HG03520 (cell line): ENCODE measurements around the gene ZNF655.

Experiments used
- ATAC-seq: cut with Tn5 transposase; IDR thresholded peaks from one replicate; pipeline ENCODE4 v1.9.1; 2021; ENCODE audit warnings: mild to moderate bottlenecking, moderate library complexity; ENCODE audit not compliant: unreplicated experiment

ZNF655 gene

DNA sequence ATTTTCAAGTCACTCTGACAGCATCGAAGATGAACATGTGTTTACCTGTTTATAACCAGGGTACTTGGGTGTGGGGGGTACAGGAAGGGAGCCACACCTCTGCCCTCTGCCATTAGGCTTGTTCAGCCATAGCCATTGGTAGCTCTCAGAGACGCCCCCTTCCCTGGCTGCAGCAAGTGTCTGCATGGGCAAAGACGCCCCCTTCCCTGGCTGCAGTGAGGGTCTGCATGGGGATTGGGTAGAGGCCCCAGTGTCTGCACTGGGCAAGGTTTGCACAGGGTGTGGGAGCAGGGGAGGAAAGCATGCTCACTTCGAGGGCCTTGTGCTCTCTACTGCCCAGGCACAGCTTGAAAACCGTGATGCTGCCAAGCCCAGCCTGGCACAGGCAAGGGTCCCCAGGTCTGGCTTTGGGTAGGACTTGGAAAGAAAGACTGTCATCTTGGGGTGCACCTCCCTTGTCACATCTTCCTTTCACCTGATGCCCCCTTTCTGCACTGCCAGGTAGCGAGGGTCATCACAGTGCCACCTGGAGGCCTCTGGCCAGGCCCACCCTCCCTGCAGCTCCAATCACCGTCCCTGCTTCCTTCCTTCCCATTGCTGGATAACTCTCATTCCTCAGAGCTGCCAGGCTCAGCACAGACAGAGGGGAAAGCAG is 43.3 kb downstream of the ZNF655 start:
- ATAC-seq: no peak

DNA sequence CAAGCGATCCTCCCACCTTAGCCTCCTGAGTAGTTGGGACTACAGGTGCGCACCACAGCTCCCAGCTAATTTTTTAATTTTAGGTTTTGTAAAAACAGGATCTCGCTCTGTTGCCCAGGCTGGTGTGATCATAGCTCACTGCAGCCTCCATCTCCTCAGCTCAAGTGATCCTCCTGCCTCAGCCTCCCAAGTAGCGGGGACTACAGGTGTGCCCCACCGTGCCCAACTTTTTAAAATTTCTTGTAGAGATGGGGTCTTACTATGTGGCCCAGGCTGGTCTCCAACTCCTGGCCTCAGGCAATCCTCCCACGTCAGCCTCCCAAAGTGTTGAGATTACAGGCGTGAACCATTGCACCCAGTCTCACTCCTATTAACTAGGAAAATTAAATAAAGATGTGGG is 47.1 kb downstream of the ZNF655 start:
- no peak for ATAC-seq

DNA sequence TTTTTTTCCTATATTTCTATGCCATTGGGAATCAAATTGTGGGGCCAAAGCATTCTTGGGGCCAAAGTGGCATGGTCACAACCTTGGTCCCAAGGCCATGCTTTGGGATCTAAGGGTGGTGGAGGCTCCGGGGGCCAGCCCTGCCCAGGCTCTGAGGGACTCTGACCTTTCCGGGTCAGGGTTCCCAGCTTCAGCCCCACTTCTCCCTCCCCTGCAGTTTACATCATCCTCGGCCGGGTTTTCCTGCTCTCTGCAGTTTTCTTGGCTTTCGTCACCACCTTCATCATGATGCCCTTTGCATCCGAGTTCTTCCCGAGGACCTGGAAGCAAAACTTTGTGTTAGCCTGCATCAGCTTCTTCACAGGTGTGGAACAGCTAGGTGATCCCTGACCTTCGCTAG is 48.1 kb downstream of the ZNF655 start:
- no peak for ATAC-seq

DNA sequence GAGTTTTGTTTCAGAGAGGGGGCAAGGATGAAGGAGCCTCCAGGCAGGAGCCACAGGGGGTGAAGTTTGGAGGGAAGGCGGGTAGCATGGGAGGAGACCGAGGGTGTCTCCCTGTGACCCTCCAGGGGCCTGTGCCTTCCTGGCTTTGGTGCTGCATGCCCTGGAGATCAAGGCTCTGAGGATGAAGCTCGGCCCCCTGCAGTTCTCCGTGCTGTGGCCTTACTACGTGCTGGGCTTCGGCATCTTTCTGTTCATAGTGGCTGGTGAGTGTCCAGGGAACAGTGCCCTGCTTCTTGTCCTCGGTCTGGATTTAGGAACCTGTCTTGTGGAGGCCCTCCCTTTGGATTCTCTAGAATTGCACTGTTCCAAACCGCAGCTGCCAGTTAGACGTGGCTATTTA is 49.1 kb downstream of the ZNF655 start:
- ATAC-seq: no peak

DNA sequence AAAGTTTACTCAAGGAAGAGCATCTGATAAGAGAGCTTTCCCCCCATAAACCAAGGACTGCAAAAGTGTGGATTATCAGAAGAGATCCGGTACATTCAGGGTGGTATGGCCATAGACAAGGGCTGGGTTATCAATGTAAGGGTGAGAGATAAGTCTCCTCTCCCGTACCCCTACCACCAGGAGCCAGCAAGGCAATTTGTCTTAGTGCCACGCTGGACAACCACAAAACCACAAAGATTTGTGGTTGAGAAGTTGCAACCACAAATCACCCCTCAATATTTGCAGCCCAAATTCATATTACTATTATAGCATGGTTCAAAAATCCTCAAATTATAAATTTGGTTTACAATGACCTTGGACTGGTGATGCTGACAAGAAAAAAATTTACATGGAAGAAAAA is 56.1 kb downstream of the ZNF655 start:
- ATAC-seq: no peak

DNA sequence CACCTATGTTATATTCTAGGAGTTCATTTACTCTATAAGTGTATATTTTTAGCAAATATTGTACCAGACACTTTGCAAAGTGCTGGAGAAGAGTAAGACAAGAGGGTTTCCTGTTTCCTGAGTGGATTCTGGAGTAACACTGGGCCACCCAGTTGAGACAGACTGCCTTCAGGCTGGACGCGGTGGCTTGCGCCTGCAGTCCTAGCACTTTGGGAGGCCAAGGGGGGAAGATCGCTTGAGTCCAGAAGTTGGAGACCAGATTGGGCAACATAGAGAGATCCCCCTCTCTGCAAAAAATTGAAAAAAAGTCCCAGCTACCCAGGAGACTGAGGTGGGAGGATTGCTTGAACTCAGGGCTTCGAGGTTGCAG is 57.5 kb downstream of the ZNF655 start:
- no peak for ATAC-seq

DNA sequence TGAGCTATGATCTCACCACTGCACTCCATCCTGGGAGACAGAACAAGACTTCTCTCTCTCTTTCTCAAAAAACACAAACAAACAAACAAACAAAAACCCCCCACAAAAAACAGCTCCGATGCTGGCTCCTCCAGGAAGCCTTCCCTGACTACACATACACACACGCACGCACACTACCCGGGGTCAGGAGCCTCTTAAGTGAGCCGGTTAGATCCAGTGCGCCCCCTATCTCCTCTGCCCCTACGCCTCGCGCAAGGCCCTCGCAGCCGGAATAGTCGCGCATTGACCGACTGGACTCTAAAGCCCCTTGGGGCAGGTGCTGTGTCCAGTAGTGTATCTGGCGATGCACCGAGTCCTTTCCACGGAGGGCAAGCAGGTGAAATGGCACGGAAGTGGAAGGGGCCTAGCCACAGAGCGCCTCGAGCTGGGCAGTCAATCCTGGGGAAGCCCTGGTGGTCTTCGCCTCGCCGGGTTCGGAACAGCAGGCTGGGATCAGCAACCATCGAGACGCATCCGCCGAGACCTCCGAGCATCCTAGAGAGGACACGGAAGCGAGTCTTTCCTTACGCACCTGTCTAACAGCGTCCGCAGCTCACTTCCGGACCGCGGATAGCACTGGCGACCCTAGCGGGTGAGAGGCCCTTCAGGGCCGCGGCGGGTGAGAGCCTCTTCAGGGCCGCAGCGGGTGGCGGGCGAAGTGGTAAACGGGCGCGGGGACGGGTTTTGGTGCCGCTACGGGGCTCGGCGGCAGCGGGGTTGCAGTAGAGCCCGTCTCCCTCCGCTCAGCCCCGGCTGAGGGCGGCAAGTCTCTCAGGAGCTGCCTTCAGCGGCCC is 58.1 kb downstream of the ZNF655 start, which contains the start of gene ZSCAN25:
Gene ZSCAN25, plus strand, starts transcription at position 588 of the 833 bp plus-strand sequence. CDS start 2,661 bp downstream, outside the sequence.
- ATAC-seq: peak; percentile 75

DNA sequence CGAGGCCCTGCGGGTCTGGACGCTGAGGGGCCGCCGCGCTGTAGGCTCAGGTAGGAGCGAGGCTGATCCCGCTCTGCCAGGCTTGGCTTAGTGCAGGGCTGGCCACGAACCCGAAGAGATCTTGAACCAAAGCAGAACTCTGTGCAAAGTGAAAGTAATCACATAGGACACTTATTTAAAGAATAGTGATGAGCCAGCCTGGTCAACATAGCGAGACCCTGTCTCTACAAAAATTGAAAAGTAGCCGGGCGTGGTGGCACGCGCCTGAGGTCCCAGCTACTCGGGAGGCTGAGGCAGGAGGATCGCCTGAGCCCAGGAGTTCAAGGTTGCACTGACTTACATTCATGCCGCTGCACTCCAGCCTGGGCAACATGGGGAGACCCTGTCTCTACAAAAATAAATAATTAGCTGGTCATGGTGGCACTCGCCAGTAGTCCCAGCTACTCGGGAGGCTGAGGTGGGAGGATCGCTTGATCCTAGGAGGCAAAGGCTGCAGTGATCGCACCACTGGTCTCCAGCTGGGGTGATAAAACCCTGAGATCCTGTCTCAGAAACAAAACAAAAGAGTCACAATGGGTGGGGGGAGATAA is 58.8 kb downstream of the ZNF655 start:
- peak; percentile 23 for ATAC-seq

DNA sequence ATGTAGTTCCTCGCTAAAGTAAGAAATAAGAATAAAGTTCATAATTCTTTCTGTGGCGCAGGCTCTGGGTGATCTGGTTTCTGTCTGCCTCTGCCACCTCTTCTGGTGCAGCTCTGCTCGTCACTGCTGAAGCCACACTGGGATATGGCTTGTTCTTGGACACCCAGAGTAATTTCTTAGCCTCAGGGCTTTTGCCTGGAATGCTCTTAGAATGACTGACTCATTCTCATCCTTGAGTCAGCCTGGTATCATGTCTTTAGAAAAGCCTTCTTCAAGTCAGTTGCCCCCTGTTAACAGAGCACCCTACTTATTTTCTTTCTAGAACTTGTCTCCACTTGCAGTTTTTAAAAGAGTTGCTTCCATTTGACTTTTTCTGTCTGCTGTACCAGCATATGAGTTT is 60.3 kb downstream of the ZNF655 start:
- no peak for ATAC-seq

DNA sequence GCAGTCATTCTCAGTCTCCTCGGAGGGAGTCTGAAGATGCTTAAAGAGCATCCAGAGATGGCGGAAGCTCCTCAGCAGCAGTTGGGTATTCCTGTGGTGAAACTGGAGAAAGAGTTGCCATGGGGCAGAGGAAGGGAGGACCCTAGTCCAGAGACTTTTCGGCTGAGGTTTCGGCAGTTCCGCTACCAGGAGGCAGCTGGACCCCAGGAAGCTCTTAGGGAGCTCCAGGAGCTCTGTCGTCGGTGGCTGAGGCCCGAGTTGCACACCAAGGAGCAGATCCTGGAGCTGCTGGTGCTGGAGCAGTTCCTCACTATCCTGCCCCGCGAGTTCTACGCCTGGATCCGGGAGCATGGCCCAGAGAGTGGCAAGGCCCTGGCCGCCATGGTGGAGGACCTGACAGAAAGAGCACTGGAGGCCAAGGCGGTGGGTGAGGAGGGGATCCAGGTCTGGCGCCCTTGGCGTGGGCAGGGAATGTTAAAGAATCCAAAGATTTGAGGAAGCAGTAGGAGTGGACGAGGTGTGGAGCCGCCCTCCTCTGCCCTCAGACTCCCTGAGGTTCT is 61.2 kb downstream of the ZNF655 start:
- ATAC-seq: no peak

DNA sequence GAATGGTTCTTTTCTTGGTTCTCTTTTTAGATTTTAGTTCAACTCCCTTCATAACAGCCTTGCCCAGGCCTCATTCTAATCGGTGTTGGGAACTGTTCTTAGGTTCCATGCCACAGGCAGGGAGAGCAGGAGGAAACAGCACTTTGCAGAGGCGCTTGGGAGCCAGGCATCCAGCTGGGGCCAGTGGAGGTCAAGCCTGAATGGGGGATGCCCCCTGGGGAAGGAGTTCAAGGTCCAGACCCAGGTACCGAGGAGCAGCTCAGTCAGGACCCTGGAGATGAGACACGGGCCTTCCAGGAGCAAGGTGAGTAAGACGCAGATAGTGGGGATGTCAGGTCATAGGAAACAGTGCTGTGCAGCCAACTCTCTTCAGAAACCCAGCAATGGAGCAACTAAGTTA is 62.8 kb downstream of the ZNF655 start:
- ATAC-seq: no peak

DNA sequence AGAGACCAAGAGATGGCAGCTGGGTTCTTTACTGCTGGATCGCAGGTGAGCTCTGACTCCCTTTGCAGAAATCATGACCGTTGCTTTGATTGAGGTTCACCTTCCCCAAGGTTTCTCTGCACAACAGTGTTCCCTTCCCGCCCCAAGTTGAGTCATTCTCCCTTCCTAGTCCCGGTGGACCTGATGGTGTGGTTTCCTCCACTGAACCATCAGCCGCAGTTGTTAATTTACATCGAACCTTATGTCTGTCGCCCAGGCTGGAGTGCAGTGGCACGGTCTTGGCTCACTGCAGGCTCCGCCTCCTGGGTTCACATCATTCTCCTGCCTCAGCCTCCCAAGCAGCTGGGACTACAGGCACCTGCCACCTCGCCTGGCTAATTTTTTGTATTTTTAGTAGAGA is 64.2 kb downstream of the ZNF655 start:
- ATAC-seq: no peak

DNA sequence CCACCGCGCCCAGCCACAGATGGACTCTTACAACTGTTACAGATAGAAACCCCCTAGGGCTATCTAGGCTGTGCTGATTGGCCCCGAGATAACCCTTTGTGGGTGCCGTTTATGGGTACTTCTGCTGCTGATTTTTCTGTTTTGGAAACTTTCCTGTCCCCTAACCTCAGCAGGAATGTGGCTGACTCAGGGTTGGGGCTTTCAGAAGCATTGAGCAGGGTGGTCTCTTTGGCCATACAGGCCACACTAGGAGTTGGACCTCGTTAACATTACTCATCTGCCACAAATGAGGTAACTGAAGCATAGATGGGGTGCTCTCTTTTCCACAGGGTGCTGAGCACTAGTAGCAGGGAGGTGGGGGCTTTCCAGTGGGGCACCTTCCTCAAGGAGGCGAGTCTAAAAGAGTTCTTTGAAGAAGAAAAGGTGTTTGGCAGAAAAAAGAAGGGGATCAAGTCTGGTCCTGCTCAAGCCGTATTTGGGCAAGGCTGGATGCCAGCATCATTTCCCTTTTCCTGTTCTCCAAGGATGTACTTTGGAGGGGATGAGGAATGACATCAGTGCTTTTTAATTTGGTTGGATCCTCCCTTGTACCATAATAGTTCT is 64.8 kb downstream of the ZNF655 start:
- ATAC-seq: no peak

DNA sequence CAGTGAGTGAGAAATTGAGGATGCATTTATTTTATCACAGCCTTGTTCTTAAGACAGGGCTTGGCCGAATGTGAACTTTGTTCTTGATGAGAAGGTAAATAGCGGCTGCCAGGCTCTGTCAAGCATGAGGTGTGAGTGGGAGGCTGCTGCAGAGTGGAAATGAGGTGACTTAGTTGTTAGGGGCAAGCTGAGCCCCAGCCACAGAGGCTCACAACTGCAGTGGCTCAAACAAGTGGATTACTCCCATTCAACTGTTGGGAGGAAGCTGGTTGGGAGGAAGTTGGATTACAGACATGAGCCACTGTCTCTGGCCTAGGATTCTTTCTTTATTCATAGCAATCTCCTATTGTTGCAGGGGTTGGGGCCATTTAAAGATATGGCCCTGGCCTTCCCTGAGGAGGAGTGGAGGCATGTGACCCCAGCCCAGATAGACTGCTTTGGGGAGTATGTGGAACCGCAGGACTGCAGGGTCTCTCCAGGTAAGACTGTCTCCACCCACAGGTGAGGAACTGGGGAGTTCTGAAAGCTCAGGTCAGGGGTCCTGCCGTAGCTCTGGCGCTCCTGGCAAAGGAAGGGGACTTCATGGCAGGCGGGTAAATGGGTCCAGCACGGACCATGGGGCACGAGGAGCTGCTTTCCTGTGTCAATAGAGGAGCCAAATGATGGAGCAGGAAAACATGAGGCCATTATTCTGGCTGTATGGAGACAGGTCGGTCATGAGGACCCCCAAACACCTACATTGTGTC is 65.4 kb downstream of the ZNF655 start:
- ATAC-seq: no peak

DNA sequence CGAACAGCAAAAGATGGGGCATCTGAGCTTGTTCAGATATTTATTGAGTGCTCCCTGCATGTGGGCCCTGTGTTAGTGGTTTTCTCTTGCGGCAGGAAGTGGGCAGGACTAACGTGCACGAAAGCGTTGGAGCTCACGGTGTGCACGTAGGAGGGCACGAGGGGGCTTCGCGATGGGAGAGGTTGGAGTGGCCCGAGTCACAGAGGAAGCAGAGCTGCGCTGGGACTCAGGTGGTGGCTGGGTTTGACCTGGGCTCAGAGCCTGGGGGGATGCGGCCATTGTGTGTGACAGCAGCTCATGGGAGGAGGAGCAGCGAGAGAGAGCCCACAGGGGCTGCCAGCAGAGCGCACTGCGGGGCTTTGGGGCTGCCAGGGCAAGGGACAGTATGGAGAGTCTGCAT is 66.0 kb downstream of the ZNF655 start:
- no peak for ATAC-seq

DNA sequence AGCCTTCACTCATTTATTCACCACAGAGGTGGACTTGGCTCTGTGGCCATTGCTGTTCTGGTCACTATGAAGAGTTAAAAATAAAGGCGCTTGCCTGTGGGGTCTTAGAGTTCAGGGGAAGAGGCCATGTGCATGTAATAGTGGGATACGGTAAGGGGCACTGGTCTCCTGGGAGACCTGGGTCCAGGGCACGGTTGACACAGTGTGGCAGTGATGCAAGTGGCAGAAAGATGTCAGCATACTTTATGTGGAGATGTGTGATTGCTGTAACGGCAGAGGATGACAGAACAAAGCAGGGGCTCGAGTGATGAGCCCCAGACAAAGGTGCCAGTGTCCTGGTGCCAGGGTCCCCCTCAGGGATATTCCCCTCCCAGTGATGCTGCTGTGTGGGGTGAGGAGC is 66.9 kb downstream of the ZNF655 start:
- ATAC-seq: no peak

DNA sequence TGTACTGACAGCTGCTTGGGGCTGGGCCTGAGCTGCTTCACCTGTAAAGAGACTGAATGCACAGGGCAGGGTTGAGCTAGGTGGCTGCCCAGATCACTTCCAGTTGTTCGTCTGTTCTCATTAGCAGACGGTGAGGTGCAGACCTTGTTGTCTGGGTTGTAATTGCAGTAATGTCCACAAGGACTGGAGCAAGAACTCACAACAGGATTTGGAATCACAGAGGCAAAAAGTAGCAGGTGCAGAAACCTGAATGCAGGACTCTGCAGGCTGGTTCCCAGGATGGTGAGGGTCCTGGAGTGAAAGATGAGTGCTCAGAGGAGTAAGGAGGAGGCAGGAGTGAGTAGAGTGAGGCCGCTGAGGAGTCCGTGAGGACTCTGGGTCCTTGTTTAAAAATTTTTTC is 67.5 kb downstream of the ZNF655 start:
- no peak for ATAC-seq
